Glutamatergic neuron (in vitro differentiated cells): Measurements from ENCODE around the gene PNLIPRP2. TPM values are rescaled to one million over a fixed set of nuclear protein-coding genes. Genes with fewer than 3 reads are reported as not detected.

ENCODE experiments used
- DNase-seq: peaks from one replicate; pipeline ENCODE4 v3.0.0; 2022
- H3K27ac Mint-ChIP-seq: one replicate; pipeline ENCODE4 v1.8.0; 2020; ENCODE audit warnings: mild to moderate bottlenecking, mixed read lengths, inconsistent platforms; ENCODE audit not compliant: unreplicated experiment
- H3K27me3 Mint-ChIP-seq: one replicate; pipeline ENCODE4 v1.8.0; 2020; ENCODE audit warnings: mild to moderate bottlenecking, moderate library complexity, mixed read lengths, inconsistent platforms; ENCODE audit not compliant: unreplicated experiment
- H3K36me3 Mint-ChIP-seq: one replicate; pipeline ENCODE4 v1.8.0; 2020; ENCODE audit warnings: mild to moderate bottlenecking, mixed read lengths, inconsistent platforms; ENCODE audit not compliant: unreplicated experiment
- H3K4me1 Mint-ChIP-seq: one replicate; pipeline ENCODE4 v1.8.0; 2020; ENCODE audit warnings: mild to moderate bottlenecking, low read depth, mixed read lengths, inconsistent platforms; ENCODE audit not compliant: unreplicated experiment
- H3K4me3 Mint-ChIP-seq: one replicate; pipeline ENCODE4 v1.8.0; 2020; ENCODE audit warnings: mild to moderate bottlenecking, mixed read lengths, inconsistent platforms; ENCODE audit not compliant: unreplicated experiment
- H3K9me3 Mint-ChIP-seq: one replicate; pipeline ENCODE4 v1.8.0; 2020; ENCODE audit warnings: mild to moderate bottlenecking, moderate library complexity, mixed read lengths, inconsistent platforms; ENCODE audit not compliant: unreplicated experiment
- total RNA-seq: library from RNA; stranded (reverse); fragmentation: NEBNext Ultra II Directional; extraction: Animal tissue kit (Norgen Biotek cat#: 25700); gene quantifications from one replicate; pipeline ENCODE4 v1.2.1, GENCODE V29; 2021; ENCODE audit not compliant: unreplicated experiment
- TF ChIP-seq, protein P1 (sequence below): fragments of 200-600 bp; sonication (generic); IDR thresholded peaks from one replicate; pipeline ENCODE4 v1.5.0; 2021; ENCODE audit not compliant: partially characterized antibody, unreplicated experiment

PNLIPRP2 gene
- total RNA-seq, 1 donor from 2014 or later = not detected

DNA sequence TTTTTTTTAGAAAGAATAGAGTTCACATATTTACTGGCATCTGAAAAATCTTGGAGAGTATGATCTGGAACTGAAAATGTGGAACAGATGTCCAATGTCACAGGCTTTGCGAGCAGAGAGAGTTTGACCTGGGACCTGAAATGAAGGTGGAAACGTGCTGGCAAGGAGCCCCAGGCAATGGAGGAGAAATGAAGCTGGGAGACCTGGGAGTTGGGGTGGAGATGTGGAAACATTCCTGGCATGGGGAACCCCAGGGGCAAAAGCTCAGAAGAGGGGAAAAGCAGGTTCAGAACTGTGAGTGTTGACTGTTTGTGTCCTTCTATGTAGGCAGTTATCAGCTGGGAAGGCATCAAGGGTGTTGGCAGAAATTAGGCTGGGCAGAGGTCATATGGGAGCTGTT is 7.3 kb upstream of the PNLIPRP2 start:
- Mint-ChIP-seq H3K4me1 (no peaks in the 10 kb centered on the region), H3K4me3 (no peak overlapping the region), H3K27me3 (peaks cover 4% of the 10 kb centered on the region), H3K9me3 (peaks cover 3% of the 10 kb centered on the region), H3K36me3 (peaks cover 5% of the 10 kb centered on the region), H3K27ac (no peak overlapping the region)
- TF ChIP-seq, protein P1, sequence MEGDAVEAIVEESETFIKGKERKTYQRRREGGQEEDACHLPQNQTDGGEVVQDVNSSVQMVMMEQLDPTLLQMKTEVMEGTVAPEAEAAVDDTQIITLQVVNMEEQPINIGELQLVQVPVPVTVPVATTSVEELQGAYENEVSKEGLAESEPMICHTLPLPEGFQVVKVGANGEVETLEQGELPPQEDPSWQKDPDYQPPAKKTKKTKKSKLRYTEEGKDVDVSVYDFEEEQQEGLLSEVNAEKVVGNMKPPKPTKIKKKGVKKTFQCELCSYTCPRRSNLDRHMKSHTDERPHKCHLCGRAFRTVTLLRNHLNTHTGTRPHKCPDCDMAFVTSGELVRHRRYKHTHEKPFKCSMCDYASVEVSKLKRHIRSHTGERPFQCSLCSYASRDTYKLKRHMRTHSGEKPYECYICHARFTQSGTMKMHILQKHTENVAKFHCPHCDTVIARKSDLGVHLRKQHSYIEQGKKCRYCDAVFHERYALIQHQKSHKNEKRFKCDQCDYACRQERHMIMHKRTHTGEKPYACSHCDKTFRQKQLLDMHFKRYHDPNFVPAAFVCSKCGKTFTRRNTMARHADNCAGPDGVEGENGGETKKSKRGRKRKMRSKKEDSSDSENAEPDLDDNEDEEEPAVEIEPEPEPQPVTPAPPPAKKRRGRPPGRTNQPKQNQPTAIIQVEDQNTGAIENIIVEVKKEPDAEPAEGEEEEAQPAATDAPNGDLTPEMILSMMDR = no peak
- no peak for DNase-seq

GRCh38 chr10:116614796-116615195 is 6.0 kb upstream of the PNLIPRP2 start:
- Mint-ChIP-seq H3K4me3 (no peak overlapping the region), H3K4me1 (no peaks in the 10 kb centered on the region)

DNA sequence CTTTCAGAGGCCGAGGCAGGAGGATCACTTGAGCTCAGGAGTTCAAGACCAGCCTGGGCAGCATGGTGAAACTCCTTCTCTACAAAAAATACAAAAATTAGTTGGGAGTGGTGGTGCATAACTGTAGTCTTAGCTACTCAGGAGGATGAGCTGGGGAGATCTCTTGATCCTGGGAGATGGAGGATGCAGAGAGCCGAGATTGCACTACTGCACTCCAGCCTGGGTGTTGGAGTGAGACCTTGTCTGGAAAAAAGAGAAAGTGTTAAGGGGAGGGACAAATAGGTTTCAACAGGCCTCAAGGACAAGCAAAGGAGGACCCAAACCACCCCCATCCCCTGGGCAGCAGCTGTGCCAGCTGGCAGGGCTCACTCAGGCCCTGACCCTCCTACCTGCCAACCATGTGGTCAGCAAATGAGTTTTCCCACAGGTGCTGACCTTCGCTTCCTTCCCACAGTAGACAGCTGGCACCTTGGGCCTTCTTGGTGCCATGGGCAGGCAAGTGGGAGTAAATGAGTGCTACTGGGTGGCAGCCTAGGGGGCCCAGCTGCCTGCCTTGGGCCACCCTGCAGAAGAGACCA is 5.5 kb upstream of the PNLIPRP2 start:
- Mint-ChIP-seq H3K9me3 (peaks cover 3% of the 10 kb centered on the region), H3K27ac (no peak overlapping the region), H3K4me3 (no peak overlapping the region), H3K27me3 (peaks cover 2% of the 10 kb centered on the region), H3K4me1 (no peaks in the 10 kb centered on the region), H3K36me3 (peaks cover 5% of the 10 kb centered on the region)
- DNase-seq = no peak
- TF ChIP-seq, protein P1 = no peak

More at GRCh38 chr10:116614796-116615195, 6.0 kb upstream of the PNLIPRP2 start:
- Mint-ChIP-seq H3K27me3 (peaks cover 1% of the 10 kb centered on the region), H3K27ac (no peak overlapping the region), H3K36me3 (peaks cover 5% of the 10 kb centered on the region), H3K9me3 (peaks cover 3% of the 10 kb centered on the region)
- DNase-seq = no peak
- TF ChIP-seq, protein P1 = no peak

DNA sequence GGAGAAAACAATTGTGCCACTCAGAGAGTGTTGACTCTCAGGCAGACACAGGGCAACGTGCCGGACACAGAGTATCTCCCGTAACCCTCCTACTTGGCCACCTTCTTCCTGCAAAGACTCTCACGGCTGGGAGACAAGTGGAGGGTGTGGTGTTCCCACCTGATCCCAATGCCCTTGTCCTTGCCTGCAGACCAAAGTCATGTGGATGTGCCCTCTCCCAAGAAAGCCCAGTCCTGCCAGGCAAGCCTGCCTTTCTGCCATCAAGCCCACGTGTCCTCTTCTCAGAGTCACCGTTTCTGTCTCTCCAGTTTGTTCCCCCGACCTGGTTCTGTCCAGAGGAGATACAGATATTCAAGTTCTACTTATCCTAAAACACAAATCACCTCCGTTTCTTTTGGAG is 723 bp downstream of the PNLIPRP2 start:
- Mint-ChIP-seq H3K4me3 (no peak overlapping the region), H3K36me3 (peaks cover 10% of the 10 kb centered on the region), H3K4me1 (no peaks in the 10 kb centered on the region), H3K27ac (no peak overlapping the region), H3K27me3 (peaks cover 2% of the 10 kb centered on the region), H3K9me3 (peaks cover 2% of the 10 kb centered on the region)
- no peak for DNase-seq
- TF ChIP-seq, protein P1 = no peak

DNA sequence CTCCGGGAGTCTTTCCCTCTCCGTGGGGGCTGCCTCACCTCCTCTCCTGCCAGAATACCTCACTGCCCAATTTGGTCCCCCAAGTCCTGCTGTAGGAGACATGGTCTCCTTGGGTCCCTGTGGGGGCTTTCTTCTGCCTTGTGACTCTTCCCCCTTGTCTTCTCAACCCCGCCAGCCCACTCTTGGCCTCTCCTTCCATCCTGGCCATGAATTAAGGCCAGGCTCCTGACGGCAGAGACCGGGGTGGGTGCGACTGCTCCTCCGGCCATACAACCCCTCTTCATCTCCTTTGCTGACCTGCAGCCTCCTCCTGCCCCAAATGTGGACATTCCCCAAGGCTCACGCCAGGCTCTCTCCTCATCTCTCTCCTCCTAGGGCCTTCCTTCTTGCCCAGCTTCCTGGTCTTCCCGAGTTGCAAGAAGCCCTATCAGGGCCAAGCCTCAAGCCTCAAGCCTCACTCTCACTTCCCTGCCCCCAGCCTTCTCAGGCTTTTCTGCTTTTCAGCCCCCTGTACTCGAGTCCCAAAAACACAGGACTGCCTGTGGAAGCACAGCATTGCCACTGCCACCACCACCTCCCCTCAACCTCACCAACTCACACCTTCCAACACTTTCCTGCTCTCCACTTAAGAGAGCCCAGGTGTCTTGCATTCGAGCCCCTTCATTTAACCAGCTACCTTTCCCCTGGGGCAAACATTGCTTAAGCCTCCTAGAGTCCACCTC is 1.3 kb downstream of the PNLIPRP2 start:
- TF ChIP-seq, protein P1 = no peak
- no peaks in the 10 kb centered on the region for H3K4me1 Mint-ChIP-seq
- peaks cover 10% of the 10 kb centered on the region for H3K36me3 Mint-ChIP-seq

More for the DNA sequence above, 1.3 kb downstream of the PNLIPRP2 start:
- no peak for DNase-seq
- Mint-ChIP-seq H3K27me3 (peaks cover 2% of the 10 kb centered on the region), H3K9me3 (peaks cover 2% of the 10 kb centered on the region), H3K4me3 (no peak overlapping the region), H3K27ac (no peak overlapping the region)
